ENCODE data around the gene PRR5L. TPM values are rescaled to one million over a fixed set of nuclear protein-coding genes. Genes with fewer than 3 reads are reported as not detected.

Gene PRR5L
- total RNA-seq, 2 donors from 2014 or later, result 3.2 to 11.8 TPM

DNA sequence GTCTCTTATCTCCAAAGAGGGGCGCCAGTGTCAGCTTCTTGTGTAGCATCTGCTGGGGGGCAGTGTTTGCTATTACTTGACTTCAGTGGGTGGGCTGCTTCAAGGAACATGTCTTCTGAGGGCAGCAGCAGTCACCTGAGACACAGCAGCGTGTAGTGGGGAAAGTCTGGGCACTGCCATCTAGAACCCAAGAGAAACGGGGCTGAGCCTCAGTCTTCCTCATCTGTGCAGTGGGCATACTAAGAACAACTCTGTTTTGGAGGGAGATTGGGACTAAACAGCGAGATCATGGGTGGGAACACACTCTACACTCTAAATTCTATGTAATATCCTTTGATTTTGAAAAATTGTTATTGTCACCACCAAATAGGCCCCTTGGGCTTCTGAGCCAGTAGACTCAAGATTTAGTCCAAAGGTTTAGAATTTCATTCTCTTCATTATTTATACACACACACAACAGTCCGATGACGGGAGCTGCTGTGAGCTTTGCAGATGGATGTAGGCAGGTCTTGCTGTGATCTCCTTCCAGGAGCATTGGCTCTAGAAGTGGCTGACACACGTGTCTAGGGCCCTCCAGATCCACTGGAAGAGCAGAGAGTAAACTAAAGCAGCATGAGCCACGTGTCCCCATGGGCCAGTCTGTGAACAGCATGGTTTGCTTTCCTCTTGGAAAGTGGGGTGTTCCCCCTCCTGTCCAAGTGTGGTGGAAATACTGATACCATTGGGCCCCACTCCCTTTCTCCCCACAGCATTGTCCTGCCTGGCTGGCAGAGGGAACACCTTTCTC lies 162.2 kb downstream of the PRR5L start:
- DNase-seq (ENCODE audit: low spot score) (no peak), ATAC-seq (ENCODE audit: insufficient number of reproducible peaks, low FRiP score, low read depth) (no peak)
- no peaks in the 10 kb centered on the region for H3K36me3 ChIP-seq
- H3K4me1 ChIP-seq (ENCODE audit: control insufficient read depth in 1 of 2, low read depth in 2 of 2), result peaks cover 19 to 39% of the 10 kb centered on the region in 2 donors
- no peaks in the 10 kb centered on the region for H3K27me3 ChIP-seq (replicated peaks; ENCODE audit: insufficient read depth)
- H3K9me3 ChIP-seq, result no peaks in the 10 kb centered on the region
- TF ChIP-seq, protein P1, sequence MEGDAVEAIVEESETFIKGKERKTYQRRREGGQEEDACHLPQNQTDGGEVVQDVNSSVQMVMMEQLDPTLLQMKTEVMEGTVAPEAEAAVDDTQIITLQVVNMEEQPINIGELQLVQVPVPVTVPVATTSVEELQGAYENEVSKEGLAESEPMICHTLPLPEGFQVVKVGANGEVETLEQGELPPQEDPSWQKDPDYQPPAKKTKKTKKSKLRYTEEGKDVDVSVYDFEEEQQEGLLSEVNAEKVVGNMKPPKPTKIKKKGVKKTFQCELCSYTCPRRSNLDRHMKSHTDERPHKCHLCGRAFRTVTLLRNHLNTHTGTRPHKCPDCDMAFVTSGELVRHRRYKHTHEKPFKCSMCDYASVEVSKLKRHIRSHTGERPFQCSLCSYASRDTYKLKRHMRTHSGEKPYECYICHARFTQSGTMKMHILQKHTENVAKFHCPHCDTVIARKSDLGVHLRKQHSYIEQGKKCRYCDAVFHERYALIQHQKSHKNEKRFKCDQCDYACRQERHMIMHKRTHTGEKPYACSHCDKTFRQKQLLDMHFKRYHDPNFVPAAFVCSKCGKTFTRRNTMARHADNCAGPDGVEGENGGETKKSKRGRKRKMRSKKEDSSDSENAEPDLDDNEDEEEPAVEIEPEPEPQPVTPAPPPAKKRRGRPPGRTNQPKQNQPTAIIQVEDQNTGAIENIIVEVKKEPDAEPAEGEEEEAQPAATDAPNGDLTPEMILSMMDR (IDR thresholded peaks at IDR 0.05), result no peak
- no peak overlapping the region for H3K4me3 ChIP-seq
- no peak overlapping the region for H3K27ac ChIP-seq

DNA sequence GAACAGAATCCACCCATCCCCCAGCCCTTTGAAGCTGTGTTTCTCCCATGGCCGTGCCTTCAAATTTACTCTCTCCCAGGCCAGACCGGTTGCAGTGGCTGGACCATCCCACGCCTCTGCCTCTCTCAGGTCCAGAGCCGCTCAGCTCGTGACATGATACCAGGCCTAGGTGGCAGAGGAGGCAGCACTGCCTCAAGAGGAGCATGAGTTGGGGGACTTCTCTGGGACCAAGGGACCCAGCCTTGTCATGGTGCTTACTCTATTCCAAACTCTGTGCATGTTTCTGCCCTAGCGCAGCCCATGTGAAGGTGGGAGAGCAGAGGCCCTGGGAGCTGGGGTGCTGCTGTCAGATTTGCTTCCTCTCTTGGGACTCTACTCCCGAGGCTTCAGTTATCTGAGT lies 163.0 kb downstream of the PRR5L start:
- H3K27me3 ChIP-seq (replicated peaks; ENCODE audit: insufficient read depth), result no peaks in the 10 kb centered on the region
- no peak overlapping the region for H3K27ac ChIP-seq
- H3K4me1 ChIP-seq (ENCODE audit: control insufficient read depth in 1 of 2, low read depth in 2 of 2), result peaks cover 19 to 32% of the 10 kb centered on the region in 2 donors
- TF ChIP-seq, protein P1 (IDR thresholded peaks at IDR 0.05), result no peak
- no peaks in the 10 kb centered on the region for H3K36me3 ChIP-seq
- ATAC-seq (ENCODE audit: insufficient number of reproducible peaks, low FRiP score, low read depth) (no peak), DNase-seq (ENCODE audit: low spot score) (no peak)
- no peak overlapping the region for H3K4me3 ChIP-seq
- H3K9me3 ChIP-seq, result no peaks in the 10 kb centered on the region

DNA sequence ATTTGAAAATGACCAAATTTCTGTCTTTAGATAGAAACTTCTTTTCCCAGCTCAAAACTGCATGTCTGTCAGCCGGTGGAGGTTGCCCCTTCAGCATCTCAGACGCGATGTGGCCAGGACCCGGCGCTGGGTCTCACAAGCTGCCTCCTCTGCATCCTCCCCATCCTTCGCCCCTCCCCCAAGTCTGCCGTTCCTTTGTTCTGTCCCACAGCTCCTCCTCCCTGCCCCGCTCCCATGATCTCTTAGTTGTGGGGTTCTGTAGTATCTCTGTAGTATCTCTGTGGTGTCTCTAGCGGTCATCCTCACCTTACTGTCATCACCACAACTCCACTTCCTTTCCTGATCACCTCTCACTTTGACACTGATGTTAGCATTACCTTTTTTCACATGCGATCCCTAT lies 164.1 kb downstream of the PRR5L start:
- DNase-seq (ENCODE audit: low spot score), result no peak
- H3K4me3 ChIP-seq, result no peak overlapping the region
- H3K36me3 ChIP-seq, result no peaks in the 10 kb centered on the region
- no peak overlapping the region for H3K27ac ChIP-seq
- no peaks in the 10 kb centered on the region for H3K27me3 ChIP-seq (replicated peaks; ENCODE audit: insufficient read depth)
- no peak for ATAC-seq (ENCODE audit: insufficient number of reproducible peaks, low FRiP score, low read depth)
- TF ChIP-seq, protein P1 (IDR thresholded peaks at IDR 0.05), result no peak
- no peaks in the 10 kb centered on the region for H3K9me3 ChIP-seq
- H3K4me1 ChIP-seq (ENCODE audit: control insufficient read depth in 1 of 2, low read depth in 2 of 2), result peaks cover 14 to 20% of the 10 kb centered on the region in 2 donors

DNA sequence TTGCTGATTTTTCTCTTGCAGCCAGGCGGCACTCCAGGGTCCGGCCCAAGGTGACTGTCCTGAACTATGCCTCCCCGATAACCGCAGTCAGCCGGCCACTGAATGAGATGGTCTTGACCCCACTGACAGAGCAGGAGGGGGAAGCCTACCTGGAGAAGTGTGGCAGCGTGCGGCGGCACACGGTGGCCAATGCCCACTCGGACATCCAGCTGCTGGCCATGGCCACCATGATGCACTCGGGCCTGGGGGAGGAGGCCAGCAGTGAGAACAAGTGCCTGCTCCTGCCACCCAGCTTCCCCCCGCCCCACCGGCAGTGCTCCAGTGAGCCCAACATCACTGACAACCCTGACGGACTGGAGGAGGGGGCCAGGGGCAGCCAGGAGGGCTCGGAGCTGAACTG lies 166.2 kb downstream of the PRR5L start:
- ATAC-seq (ENCODE audit: insufficient number of reproducible peaks, low FRiP score, low read depth) (no peak), DNase-seq (ENCODE audit: low spot score) (no peak)
- no peak overlapping the region for H3K4me3 ChIP-seq

DNA sequence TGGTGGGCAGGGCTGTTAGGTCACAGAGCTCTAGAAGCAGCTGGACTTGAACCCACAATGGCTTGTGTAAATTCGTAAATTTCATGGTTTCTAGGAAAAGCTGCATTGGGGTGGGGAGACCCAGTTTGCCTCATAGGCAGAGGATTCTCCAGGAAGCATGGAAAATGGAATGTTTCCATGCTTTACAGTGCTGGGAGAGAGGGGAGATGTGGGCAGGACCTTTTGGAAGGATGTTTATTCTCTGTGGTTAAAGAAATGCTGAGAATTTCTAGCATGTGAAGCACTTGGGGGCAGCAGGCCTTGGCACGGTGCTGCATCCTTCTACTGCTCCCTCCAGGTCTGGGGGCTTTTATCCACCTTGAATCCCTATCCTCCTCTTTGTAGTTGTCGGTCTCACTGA lies 167.7 kb downstream of the PRR5L start:
- TF ChIP-seq, protein P1 (IDR thresholded peaks at IDR 0.05), result no peak
- H3K27me3 ChIP-seq (replicated peaks; ENCODE audit: insufficient read depth), result no peaks in the 10 kb centered on the region
- DNase-seq (ENCODE audit: low spot score), result no peak
- no peak overlapping the region for H3K27ac ChIP-seq
- ATAC-seq (ENCODE audit: insufficient number of reproducible peaks, low FRiP score, low read depth), result no peak
- no peaks in the 10 kb centered on the region for H3K4me1 ChIP-seq (ENCODE audit: control insufficient read depth in 1 of 2, low read depth in 2 of 2)
- no peaks in the 10 kb centered on the region for H3K36me3 ChIP-seq
- no peak overlapping the region for H3K4me3 ChIP-seq
- no peaks in the 10 kb centered on the region for H3K9me3 ChIP-seq

More for the DNA sequence above, 166.2 kb downstream of the PRR5L start:
- no peaks in the 10 kb centered on the region for H3K4me1 ChIP-seq (ENCODE audit: control insufficient read depth in 1 of 2, low read depth in 2 of 2)
- H3K27me3 ChIP-seq (replicated peaks; ENCODE audit: insufficient read depth), result no peaks in the 10 kb centered on the region
- TF ChIP-seq, protein P1 (IDR thresholded peaks at IDR 0.05), result no peak
- H3K36me3 ChIP-seq, result no peaks in the 10 kb centered on the region
- no peak overlapping the region for H3K27ac ChIP-seq
- H3K9me3 ChIP-seq, result no peaks in the 10 kb centered on the region

All from thoracic aorta (tissue), 2 donors.